CD4-positive, alpha-beta T cell treated with Interleukin-17A for 1 hour (primary cell): ENCODE data around the gene HMGB1.

ENCODE experiments used
- DNase-seq: peaks from one replicate; pipeline ENCODE4 v3.0.0-alpha.2; 2020

Gene HMGB1

DNA sequence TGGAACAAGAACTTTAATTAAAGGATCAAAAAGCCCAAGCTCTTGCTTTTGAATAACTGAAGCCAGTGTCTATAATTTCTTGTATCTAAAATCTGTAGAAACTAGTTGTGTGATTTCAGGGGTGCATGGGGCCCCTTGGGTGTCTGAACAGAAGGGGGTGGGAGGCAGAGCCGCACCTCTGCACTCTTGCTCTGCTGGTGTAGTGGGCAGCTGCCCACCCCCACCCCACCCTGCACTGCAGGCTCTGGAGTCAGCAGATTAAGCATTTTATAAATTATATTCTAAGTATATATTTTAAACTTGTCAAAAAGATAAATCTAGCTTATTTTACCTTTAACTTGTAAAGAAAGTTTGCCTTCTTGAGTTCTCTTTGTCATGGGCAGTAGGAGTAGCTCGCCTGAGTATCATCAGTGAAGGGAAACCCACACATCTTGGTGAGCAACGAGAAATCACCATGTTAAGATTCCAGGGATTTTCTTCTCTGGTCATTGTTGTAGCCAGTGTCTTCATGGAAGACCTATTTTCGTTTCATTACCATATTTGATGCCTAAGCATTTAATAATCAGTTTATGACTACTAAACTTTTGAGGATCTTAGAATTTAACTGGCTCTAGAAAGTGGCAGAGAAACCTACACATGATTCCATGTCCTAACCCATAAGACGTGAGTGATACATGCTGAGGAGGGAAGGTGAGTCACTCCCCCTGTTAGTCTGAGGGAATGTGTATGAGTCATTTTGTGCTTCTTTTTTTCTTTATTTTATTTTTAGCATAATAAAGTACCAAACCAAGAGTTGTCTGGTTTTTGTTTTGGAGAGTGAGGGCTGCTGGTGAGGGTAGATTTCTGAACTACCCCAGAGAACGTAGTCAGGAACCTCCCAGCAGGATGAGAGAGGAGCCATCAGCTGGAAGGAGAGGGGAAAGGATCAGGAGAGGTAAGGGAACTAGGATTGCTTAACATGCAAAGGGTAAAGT is 35.7 kb downstream of the HMGB1 start:
- DNase-seq: no peak

DNA sequence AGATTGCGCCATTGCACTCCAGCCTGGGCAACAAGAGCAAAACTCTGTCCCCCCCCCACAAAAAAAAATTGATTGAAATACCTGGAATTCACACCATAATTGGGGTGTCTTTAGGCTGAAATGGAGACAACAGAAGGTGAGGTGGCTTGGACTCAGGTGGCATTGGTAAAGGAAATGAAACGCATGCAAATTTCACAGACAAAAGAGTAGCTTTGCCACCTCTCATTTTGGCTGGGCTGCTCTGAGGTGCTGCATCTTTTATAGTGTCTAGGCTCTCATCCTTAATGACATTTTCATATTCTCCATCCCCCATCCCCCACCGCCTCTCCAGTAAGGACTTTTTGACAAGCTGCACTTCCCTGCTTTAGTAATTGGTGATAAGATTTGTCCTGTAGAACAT is 36.5 kb downstream of the HMGB1 start:
- no peak for DNase-seq

DNA sequence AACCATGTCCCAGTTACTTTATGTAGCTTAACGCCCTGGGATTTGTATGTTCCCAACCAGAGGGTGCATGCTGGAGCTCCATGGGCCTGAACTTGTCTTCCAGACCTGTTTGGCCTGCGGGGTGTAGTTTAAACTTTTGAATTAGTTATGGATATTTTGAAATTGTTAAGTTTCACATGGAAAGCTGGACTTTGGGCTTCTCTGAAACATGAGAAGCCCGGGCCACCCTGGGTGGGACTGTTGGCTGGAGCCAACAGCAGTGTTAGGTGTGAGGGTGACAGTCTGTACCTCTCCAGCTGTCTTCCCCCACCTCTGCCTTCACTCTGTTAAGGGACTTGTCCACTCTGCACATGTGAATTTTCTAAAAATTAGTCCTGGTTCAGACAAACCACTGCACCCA is 41.8 kb downstream of the HMGB1 start:
- no peak for DNase-seq

DNA sequence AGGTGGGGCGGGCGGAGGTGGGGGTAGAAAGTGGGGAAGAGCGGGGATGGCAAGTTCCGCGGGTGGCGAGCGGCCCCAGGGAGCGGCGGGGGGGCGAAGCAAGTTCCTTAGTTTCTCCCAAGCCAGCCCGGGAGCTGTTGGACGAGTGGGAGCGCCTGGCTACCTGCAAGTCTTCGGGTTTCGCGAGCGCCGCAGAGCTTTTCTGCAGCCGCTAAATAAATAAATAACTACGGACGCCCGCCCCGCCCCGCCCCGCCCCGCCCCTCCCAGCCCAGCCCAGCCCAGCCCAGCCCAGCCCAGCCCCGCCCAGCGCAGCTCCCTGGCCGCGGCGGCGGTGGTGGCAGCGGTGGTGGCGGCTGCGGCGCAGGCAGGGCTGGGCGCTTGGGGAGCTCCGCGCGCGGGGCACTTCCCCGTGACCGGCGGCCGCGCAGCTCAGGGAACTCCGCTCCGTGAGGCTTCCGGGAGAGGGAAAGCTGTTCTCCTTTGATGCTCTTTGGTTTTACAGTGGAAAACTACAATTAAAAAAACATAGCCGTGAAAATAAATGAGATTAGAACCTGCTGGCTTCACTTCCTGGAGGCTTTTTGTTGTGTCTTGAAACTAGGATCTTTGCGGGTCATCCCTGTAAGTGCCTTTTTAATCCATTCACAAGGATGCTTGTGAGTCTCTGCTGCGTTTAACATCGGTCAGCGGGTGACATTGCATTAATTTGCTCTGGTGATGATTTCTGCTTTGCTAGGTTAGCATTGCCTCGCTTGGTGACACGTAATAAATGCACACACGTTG is 43.5 kb downstream of the HMGB1 start, which contains the start of gene UBE2L5:
Gene UBE2L5, plus strand, starts transcription at position 440 of the 786 bp plus-strand sequence. CDS start 5,498 bp downstream, outside the sequence.
- peak; percentile 69 for DNase-seq

DNA sequence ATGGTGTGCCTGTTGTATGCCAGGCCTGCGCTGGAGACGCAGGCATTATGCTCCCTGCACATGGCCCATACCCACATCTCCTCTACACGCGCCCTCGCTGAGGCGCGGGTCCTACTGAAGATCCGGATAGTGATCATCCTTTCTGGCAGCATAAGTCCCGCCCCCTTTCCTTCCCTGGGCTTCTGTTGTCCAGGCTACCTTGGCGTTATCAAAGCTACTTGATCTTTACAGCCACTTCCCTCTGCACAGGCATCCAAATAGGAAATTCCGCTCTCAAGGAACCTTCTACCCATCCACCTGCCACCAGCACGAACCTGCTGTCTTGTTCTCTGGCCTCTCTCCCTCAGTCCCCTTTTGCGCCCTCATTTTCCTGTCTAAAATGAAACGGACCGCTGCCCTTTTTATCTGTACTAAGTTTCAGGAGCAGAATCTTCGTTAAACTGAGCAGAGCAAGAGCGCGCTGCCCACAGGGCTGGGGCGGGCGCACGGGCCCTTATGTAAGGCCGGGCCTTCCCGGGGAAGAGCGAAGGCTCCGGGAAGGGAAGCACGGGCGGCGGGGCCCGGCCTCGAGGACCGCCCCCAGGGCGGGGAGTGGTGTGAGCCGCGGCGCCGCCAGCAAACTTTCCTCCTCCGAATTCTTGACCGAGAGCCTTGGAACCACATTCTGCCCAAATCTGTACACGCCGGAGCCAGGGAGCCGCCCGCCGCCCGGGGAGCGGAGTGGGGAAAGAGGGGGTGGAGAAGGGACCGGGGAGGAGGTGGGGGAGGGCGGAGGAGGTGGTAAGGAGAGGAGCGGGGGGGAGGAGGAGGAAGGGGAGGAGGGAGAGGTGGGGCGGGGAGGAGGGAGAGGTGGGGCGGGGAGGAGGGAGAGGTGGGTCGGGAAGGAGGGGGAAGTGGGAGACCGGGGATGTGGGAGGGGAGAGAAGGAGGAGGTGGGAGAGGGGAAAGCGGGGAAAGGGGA is 44.4 kb downstream of the HMGB1 start:
- DNase-seq: peak; percentile 44

DNA sequence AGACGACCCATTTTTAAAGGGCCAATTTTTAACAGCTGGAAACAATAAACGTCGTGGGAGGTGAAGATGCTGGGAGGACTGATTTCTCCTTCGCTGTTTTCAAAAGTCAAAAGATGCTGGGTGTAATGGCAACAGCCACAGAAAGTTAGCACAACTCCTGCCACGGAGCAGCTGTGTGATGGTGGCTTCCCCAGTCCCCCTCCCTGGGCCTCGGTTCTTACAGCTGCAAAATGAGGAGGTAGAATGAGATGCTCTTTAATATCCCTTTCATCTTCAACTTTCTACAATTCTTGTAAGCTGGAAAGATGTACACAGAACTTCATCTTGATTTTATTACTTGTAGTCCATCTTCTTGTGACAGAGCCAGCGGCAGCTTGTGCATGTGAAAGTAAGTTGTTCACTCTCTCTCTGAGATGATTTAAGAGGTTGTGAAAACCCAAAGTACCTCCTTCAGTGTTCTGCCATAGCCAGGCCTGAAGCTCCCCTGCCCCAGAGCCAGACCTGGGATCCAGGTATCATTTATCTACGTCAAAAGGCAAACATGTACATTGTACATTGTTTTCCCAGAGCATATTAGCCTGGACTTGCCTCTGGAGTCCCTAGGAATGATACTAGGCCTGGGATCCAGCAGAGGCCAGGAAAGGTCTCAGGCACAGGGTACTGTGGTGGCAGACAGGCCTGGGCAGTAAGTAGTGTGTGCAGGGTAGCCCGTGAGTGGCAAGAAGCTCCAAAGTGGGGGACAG is 46.8 kb downstream of the HMGB1 start:
- no peak for DNase-seq

DNA sequence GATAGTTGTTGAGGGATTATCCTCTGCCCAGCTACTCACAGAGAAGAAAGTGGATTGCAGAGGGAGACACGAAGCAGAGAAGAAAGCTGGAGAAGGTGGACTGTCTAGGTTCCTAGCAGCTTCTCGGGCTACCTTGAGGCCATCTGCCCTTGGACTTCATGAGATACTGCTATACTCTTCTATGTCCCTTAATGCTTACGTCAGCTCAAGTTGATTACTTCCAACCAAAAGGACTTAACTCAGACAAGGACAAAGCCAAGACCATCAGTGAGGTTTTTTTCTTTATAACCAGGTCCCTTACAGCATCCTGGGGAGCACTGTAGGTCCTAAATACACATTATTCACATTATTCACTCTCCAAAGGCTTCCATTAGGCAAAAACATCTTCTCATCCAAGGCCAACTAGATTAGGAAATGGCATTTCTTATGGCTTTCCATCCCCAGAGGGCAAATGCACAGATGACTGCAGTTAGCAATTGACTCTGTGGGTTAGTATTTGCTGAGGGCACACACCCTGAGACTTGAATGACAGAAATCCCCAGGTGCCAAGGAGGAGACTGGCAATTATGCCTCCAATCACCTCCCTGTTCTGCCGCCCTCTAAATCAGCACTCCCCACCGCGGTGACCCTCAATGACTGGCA is 47.5 kb downstream of the HMGB1 start:
- DNase-seq: no peak

DNA sequence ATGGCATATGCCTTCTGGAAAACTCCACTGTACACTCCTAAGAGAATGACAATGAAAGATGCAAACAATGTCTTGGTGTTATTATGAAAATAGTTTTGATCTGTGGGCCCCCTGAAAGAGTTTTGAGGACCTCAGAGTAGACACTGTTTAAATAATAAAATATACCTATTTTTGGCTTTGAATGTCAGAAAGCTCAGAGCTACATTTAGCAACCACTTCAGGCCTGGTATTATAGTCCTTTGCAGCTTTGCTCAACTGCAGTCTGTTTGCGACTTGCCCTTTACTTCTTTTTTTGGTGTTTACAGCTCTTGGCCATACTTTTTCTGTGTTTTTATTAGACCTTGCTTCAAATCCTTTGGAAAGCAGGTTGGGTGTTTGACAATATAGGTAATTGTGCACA is 49.3 kb downstream of the HMGB1 start:
- no peak for DNase-seq

DNA sequence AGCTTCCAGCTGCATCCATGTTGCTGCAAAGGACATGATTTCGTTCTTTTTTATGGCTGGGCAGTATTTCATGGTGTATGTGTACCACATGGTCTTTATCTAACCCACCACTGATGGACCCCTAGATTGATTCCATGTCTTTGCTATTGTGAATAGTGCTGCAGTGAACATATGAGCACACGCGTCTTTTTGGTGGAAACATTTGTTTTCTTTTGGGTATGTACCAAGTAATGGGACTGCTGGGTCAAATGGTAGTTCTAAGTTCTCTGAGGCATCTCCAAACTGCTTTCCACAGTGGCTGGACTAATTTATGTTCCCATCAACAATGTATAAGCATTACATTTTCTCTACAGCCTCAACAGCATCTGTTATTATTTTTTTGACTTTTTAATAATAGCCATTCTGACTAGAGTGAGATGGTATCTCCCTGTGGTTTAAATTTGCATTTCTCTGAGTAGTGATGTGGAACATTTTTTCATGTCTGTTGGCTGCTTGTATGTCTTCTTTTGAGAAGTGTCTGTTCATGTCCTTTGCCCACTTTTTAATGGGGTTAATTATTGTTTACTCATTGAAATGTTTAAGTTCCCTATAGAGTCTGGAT is 50.2 kb downstream of the HMGB1 start:
- DNase-seq: no peak

DNA sequence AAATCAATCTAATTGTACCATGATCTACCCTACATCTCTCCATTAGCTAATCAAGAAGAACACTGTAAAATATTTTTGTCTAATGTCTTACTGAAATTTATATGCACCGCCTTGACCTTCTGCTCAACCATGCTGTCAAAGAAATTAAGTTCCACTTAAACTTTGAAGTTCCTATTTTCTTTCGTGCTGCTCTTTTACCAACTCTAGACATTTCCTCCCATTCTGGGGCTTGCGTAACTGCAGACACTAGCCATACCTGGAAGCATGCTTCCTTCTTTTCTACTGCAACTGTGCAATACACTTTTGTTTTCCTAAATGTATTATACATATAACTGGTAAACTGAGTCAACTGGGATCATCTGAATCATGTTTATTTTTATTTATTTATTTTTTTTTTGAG is 51.9 kb downstream of the HMGB1 start:
- no peak for DNase-seq

DNA sequence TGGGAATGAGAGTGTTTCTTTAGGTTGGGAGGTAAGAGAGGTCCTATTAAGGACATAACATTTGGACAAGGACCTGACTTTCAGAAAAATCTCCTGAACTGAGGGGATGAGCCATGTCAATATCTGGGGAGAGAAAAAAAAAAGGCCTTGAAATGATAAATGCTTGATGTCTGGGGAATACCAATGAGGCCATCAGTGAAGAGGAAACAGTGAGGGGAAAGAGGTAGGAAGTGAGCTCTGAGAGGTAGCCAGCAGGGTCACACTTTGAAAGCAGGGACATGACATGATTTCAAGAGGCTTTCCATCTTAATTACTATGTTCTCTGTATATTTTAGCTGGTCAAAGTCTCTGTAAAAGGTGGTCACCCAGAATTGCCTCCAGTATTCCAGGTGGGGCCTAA is 53.4 kb downstream of the HMGB1 start:
- DNase-seq: no peak

DNA sequence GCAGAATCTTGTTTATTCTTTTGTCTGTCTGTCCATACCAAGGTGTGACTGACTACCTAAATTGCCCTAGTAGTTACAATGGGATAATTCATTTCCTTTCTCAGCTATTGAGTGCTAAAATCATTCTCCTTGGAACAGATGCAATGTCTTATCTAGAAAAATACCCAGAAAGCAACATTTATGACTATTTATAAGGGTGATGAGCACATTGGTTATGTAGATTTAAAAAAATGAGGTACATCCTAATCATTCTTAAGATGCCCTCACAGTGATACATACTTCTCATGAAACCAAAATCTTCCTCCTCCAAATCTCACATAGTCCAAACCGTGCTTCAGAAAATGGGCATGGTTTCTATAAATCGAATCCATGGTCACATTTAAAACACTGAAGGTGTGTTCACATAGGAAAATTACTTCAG is 55.0 kb downstream of the HMGB1 start:
- DNase-seq: no peak

DNA sequence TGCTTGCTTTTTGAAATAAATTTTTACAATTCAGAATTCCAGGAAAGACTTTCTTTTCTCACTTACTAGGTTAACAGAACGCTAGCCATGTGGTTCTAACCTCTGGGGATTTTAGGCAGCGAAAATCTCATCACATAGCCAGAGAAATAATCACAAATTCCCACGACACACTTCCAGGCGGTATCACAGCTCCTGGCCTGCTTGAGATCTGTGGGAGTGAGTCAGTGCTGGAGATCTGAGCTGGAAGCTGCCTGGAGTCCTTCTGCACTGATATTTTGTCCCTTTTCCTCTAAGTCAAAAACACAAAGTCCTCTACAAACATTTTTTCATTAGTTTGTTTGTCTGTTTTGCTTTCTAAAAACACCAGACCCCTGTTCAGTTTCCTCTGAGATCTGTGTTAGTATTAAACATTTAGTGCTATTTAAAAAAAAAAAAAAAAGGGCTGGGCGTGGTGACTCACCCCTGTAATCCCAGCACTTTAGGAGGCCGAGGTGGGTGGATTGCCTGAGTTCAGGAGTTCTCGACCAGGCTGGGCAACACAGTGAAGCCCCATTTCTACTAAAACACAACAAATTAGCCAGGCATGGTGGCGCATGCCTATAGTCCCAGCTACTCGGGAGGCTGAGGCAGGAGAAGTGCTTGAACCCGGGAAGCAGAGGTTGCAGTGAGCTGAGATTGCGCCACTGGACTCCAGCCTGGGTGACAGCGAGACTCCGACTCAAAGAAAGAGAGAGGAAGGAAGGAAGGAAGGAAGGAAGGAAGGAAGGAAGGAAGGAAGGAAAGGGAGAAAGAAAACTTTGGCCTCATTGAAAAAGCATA is 55.6 kb downstream of the HMGB1 start:
- DNase-seq: no peak

DNA sequence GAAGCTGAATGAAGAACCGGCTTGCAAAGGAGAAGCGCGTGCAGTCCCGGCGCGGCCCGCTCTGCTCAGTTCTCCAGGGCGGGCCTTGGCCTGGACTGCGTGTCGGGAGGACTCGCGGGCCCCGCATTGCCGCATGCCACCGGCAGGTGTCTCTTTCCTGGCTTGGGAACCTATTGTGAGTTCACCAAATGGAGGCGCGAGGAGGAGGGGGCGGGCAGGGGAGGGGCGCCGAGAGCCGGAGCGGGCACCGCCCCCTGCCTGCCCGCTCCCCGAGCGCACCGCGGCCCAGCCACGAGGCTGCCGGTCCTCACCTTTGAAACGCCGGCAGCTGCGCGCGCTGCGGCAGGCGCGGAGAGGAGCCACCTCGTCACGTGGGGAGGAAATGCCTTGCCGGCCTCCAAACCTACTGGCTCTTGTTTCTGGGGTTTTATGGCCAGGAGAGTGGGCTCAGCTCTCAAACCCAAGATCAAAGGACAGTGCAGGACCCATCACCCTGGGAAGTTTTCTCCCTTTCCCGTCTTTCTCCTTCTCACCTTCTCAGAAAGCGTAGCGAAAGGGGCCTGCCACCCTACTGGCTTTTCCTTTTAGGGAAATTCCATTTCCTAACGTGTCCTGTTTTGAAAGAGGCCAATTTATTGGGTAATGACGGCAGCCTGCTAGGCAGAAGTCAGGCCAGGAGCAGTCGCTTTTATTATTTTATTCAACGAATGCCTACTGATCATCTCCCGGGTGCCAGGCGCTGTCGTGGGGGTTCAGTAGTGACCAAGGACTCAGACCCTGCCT is 57.2 kb downstream of the HMGB1 start:
- DNase-seq: peak; percentile 94

DNA sequence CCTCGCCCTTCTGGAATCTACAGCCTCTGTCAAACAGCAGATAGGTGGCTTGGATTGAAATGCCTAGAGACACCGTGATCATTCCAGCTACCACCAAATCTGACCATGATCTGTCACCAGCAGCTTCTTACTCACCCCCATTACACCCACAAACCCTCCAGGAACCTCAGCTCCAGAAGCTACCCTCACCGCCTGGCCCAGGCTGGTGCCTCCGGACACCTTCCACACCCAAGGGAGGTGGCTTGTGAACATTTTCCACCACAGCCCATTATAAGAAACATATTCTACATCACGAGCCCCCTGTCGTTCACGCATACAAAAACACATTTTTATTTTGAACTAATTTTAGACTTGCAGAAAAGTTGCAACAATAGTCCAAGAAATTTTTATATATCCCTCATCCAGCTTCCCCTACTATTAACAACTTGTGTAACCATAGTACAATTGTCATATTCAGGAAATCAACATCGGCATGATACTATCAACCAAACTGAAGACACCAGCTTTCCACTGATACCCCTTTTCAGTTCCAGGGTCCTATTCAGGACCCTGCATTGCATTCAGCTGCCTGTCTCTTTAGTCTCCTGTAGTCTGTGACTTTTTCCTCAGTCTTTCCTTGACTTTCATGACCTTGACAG is 58.8 kb downstream of the HMGB1 start:
- no peak for DNase-seq
